Endothelial cell of umbilical vein (primary cell): Measurements from ENCODE around the gene SEMA7A. TPM values are rescaled to one million over a fixed set of nuclear protein-coding genes. Genes with fewer than 3 reads are reported as not detected.

Source experiments
- BruUV-seq: library from RNA; stranded (reverse); fragments of 400-500 nt; replicated peaks from 2 replicates; lab custom pipeline; 2021; lab: Mats Ljungman, UMichigan
- CTCF ChIA-PET: fragments of 300-600, 350-600 bp; sonication (Branson Sonifier 250); formaldehyde crosslinking; loops from one replicate; lab custom pipeline; 2021; ENCODE audit warnings: antibody characterized with exemption, inconsistent platforms; lab: Charles Lee
- POLR2A ChIA-PET: fragments of 300-600, 350-600 bp; sonication (Branson Sonifier 250); formaldehyde crosslinking; loops from one replicate; lab custom pipeline; 2021; ENCODE audit warnings: antibody characterized with exemption, inconsistent platforms; lab: Charles Lee
- DNase-seq: peaks from one replicate; pipeline ENCODE4 v3.0.0-alpha.2; 2011; ENCODE audit warnings: low read depth, low spot score
- FAIRE-seq: peaks from 2 replicates; lab custom pipeline; 2011; peaks lifted over from hg19 to GRCh38; lab: Jason Lieb, UNC
- H2AFZ ChIP-seq: 2 replicates; pipeline ENCODE4 v1.6.0; 2012; ENCODE audit warnings: low read depth, low read length, control low read depth, inconsistent platforms
- H3K27ac ChIP-seq: 2 replicates; pipeline ENCODE4 v1.5.1; 2011; ENCODE audit warnings: low read depth, mild to moderate bottlenecking, control low read depth, low read length, moderate library complexity; ENCODE audit not compliant: insufficient read depth
- H3K27me3 ChIP-seq, 2 experiments: 2 replicates each; pipeline versions ENCODE4 v1.6.0 to v1.6.1; 2011; ENCODE audit warnings: low read length in 2 of 2, mixed read lengths in 1 of 2; ENCODE audit not compliant: control insufficient read depth in 2 of 2, insufficient read depth in 2 of 2
- H3K36me3 ChIP-seq, 2 experiments: 2 replicates in 1 of 2; 3 replicates in 1 of 2; pipeline ENCODE4 v1.5.1; 2011; ENCODE audit warnings: low read length in 2 of 2, mild to moderate bottlenecking in 1 of 2, moderate library complexity in 1 of 2; ENCODE audit not compliant: control insufficient read depth in 2 of 2, insufficient read depth in 2 of 2; ENCODE audit errors: extremely low read depth in 1 of 2
- H3K4me1 ChIP-seq: 3 replicates; pipeline ENCODE4 v1.5.1; 2011; ENCODE audit warnings: mild to moderate bottlenecking, low read length; ENCODE audit not compliant: control insufficient read depth, insufficient read depth; ENCODE audit errors: extremely low read depth
- H3K4me2 ChIP-seq: 2 replicates; pipeline ENCODE4 v1.6.1; 2011; ENCODE audit warnings: low read length, control low read depth, mixed read lengths; ENCODE audit not compliant: insufficient read depth
- H3K4me3 ChIP-seq, 3 experiments: fragments of 200-600 bp in 1 of 3; sonication (generic), shearing (Covaris generic) in 1 of 3; replicated peaks in 1 of 3; 2 replicates each; pipeline ENCODE4 v1.5.1; 2011 to 2016; ENCODE audit warnings: control low read depth in 3 of 3, low read length in 3 of 3, mild to moderate bottlenecking in 2 of 3, inconsistent platforms in 1 of 3, low read depth in 1 of 3, moderate library complexity in 1 of 3; ENCODE audit not compliant: insufficient read depth in 1 of 3
- H3K79me2 ChIP-seq: 2 replicates; pipeline ENCODE4 v1.6.0; 2012; ENCODE audit warnings: low read length, inconsistent platforms; ENCODE audit not compliant: control insufficient read depth, insufficient read depth
- H3K9ac ChIP-seq: replicated peaks from 2 replicates; pipeline ENCODE3; 2011; ENCODE audit warnings: low read length, control low read depth; ENCODE audit not compliant: insufficient read depth; ENCODE audit errors: extremely low read depth
- H3K9me1 ChIP-seq: replicated peaks from 3 replicates; pipeline ENCODE4 v1.6.0; 2011; ENCODE audit warnings: mild to moderate bottlenecking, low read length; ENCODE audit not compliant: control insufficient read depth, insufficient read depth; ENCODE audit errors: extremely low read depth
- H3K9me3 ChIP-seq: replicated peaks from 2 replicates; pipeline ENCODE4 v1.5.1; 2012; ENCODE audit warnings: low read length, inconsistent platforms; ENCODE audit not compliant: control insufficient read depth, insufficient read depth
- H4K20me1 ChIP-seq: replicated peaks from 2 replicates; pipeline ENCODE3; 2011; ENCODE audit warnings: mild to moderate bottlenecking, low read length; ENCODE audit not compliant: control insufficient read depth, insufficient read depth; ENCODE audit errors: extremely low read depth
- EZH2 ChIP-seq: IDR thresholded peaks from 2 replicates; pipeline ENCODE4 v1.6.1; 2012; ENCODE audit warnings: borderline replicate concordance, low read depth, mild to moderate bottlenecking, moderate library complexity, low read length, inconsistent platforms; ENCODE audit not compliant: severe bottlenecking
- FOS ChIP-seq: IDR thresholded peaks from 2 replicates; pipeline ENCODE4 v1.6.1; 2011; ENCODE audit warnings: mild to moderate bottlenecking, low read length, moderate library complexity, borderline replicate concordance; ENCODE audit not compliant: insufficient read depth
- GATA2 ChIP-seq: IDR thresholded peaks from 2 replicates; pipeline ENCODE4 v1.7.0; 2011; ENCODE audit warnings: low read depth, mild to moderate bottlenecking, moderate library complexity, mixed read lengths, low read length; ENCODE audit not compliant: insufficient read length, insufficient read depth
- JUN ChIP-seq: IDR thresholded peaks from 2 replicates; pipeline ENCODE4 v1.6.1; 2011; ENCODE audit warnings: borderline replicate concordance, low read depth; ENCODE audit not compliant: insufficient read length, insufficient read depth
- MYC ChIP-seq: IDR thresholded peaks from one replicate; pipeline ENCODE4 v1.6.1; 2011; ENCODE audit warnings: mild to moderate bottlenecking, low read depth, low read length
- POLR2A ChIP-seq: IDR thresholded peaks from 2 replicates; pipeline ENCODE4 v1.6.1; 2012; ENCODE audit warnings: low read depth, mild to moderate bottlenecking, control low read depth, low read length
- POLR2AphosphoS5 ChIP-seq: IDR thresholded peaks from 2 replicates; pipeline ENCODE4 v1.6.1; 2012; ENCODE audit warnings: low read depth, mild to moderate bottlenecking, control low read depth, low read length, moderate library complexity; ENCODE audit not compliant: insufficient read depth
- dilution Hi-C: fragments of 300-500 bp; cut with MboI; formaldehyde crosslinking; loops from one replicate; pipeline ENCODE4 v1.15.0; 2019; ENCODE audit warnings: low sequenced_read_pairs; ENCODE audit not compliant: extremely low pct_ligation_motif_present
- intact Hi-C: fragments of 100-400 bp; cut with micrococcal nuclease; formaldehyde crosslinking; loops from one replicate; pipeline ENCODE4 v1.10.0; 2022
- polyA plus RNA-seq, 4 experiments: library from polyadenylated mRNA; depleted of rRNA in 3 of 4; stranded (reverse) in 3 of 4; unstranded in 1 of 4; fragments of >200 nt; gene quantifications; 2 replicates each; pipeline versions ENCODE4 v1.2.1 to v1.2.3, GENCODE V29; 2011 to 2012; ENCODE audit warnings: missing spikeins in 1 of 4
- total RNA-seq: library from RNA; stranded (reverse); gene quantifications from 2 replicates; pipeline ENCODE4 v1.2.3, GENCODE V29; 2021
- TF ChIP-seq, protein P1 (sequence below): IDR thresholded peaks from 2 replicates; pipeline ENCODE4 v1.6.1; 2011; ENCODE audit not compliant: insufficient read depth, insufficient read length
- TF ChIP-seq, protein P2 (sequence below), 2 donors: IDR thresholded peaks; 1 replicate in 1 of 2; 2 replicates in 1 of 2; pipeline ENCODE4 v1.5.1; 2011; ENCODE audit warnings: low read length in 2 of 2, mild to moderate bottlenecking in 2 of 2, moderate library complexity in 2 of 2, control low read depth in 1 of 2, inconsistent platforms in 1 of 2, low read depth in 1 of 2; ENCODE audit not compliant: insufficient read depth in 1 of 2; ENCODE audit errors: extremely low read depth in 1 of 2

SEMA7A gene
- total and polyA plus RNA-seq, 2 donors (not counting 3 experiments of a cell fraction or from before 2014, with no cell fraction given), result 1.7 to 2.0 TPM

DNA sequence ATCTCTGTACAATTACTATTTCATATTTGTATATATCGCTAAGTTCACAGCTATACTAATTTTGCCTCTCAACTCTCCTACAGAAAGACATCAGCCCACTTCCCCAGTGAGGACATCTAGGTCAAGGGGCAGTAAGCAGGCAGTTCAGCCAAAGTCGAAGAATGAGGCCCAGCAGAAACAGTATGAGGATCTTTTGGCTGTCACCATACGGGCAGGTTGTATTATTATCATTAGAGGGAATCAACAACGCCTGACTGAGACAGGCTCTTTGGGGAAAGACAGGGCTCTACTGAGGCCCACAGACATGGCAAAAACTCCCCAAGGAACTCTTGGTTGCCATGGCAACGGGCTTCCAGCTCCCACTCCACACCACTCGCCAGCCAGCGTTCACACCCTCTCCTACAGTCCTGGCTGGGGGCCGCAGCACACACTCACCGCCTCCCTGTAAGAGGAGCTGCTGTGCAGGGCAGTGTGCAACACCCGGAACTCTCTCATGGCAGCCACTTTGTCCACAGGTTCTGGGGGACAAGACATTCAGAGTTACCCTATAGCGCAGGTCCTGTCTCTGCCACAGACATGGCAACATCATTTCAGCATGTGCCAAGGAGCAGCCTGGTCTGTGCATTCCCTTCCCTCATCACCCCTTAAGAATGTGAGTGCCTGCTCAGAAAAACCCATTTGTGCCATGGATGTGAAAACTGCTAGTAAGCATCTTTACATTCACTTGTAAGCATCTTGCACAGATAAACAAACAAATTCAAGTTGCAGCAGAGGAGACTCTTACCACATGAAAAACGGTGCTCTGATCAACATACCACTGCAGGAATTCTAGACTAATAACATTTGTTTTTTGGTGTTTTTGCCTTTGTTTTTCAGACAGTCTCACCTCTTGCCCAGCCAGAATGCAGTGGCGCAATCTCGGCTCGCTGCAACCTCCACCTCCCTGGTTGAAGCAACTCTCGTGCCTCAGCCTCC is 18.4 kb upstream of the SEMA7A start:
- intact Hi-C loops, result no loop called here
- CTCF ChIA-PET, result no interaction called here
- H3K79me2 ChIP-seq, result no peaks in the 10 kb centered on the region

More for the DNA sequence above, 18.4 kb upstream of the SEMA7A start:
- TF ChIP-seq POLR2A (no peak), EZH2 (no peak), GATA2 (no peak), JUN (no peak), FOS (no peak), MYC (no peak), POLR2AphosphoS5 (no peak)
- TF ChIP-seq, protein P1, sequence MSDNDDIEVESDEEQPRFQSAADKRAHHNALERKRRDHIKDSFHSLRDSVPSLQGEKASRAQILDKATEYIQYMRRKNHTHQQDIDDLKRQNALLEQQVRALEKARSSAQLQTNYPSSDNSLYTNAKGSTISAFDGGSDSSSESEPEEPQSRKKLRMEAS, result no peak
- TF ChIP-seq, protein P2, sequence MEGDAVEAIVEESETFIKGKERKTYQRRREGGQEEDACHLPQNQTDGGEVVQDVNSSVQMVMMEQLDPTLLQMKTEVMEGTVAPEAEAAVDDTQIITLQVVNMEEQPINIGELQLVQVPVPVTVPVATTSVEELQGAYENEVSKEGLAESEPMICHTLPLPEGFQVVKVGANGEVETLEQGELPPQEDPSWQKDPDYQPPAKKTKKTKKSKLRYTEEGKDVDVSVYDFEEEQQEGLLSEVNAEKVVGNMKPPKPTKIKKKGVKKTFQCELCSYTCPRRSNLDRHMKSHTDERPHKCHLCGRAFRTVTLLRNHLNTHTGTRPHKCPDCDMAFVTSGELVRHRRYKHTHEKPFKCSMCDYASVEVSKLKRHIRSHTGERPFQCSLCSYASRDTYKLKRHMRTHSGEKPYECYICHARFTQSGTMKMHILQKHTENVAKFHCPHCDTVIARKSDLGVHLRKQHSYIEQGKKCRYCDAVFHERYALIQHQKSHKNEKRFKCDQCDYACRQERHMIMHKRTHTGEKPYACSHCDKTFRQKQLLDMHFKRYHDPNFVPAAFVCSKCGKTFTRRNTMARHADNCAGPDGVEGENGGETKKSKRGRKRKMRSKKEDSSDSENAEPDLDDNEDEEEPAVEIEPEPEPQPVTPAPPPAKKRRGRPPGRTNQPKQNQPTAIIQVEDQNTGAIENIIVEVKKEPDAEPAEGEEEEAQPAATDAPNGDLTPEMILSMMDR (IDR thresholded peaks at IDR 0.05; ENCODE audit: extremely low read depth in 1 of 2, insufficient read depth in 1 of 2, low read depth in 1 of 2, low read length in 2 of 2), result no peak
- dilution Hi-C loops, result no loop called here
- no peaks in the 10 kb centered on the region for H4K20me1 ChIP-seq
- FAIRE-seq (no peak), DNase-seq (no peak)
- BruUV-seq, result no TSS peak
- no peaks in the 10 kb centered on the region for H3K9me3 ChIP-seq
- H2AFZ ChIP-seq, result no peak overlapping the region
- POLR2A ChIA-PET, result no interaction called here
- no peak overlapping the region for H3K4me2 ChIP-seq
- H3K36me3 ChIP-seq, result peaks cover 0 to 25% of the 10 kb centered on the region in 2 experiments
- H3K27me3 ChIP-seq, result no peaks in the 10 kb centered on the region
- H3K9me1 ChIP-seq, result no peaks in the 10 kb centered on the region
- no peak overlapping the region for H3K4me3 ChIP-seq
- H3K9ac ChIP-seq, result no peak overlapping the region
- peaks cover 2% of the 10 kb centered on the region for H3K4me1 ChIP-seq
- H3K27ac ChIP-seq, result no peak overlapping the region
